HCT116 (cell line): ENCODE results near the gene TRERF1.

Experiments
- EZH2 ChIP-seq: fragments of 200-600 bp; sonication (generic); IDR thresholded peaks from 2 replicates; pipeline ENCODE4 v1.6.1; 2017; ENCODE audit warnings: antibody characterized with exemption, mixed run types
- JUND ChIP-seq: IDR thresholded peaks from 2 replicates; pipeline ENCODE4 v1.6.1; 2012
- TF ChIP-seq, protein P1 (sequence below), 3 experiments: fragments of 200-600 bp in 1 of 3; sonication (generic) in 1 of 3; IDR thresholded peaks in 2 of 3; conservative IDR thresholded peaks in 1 of 3; 2 replicates each; pipeline ENCODE4 v1.5.1; 2012 to 2017; ENCODE audit warnings: low read depth in 2 of 3, low read length in 2 of 3, antibody characterized with exemption in 1 of 3, borderline replicate concordance in 1 of 3, control low read depth in 1 of 3, mild to moderate bottlenecking in 1 of 3, mixed read lengths in 1 of 3, mixed run types in 1 of 3, moderate library complexity in 1 of 3; ENCODE audit not compliant: insufficient read depth in 1 of 3

DNA sequence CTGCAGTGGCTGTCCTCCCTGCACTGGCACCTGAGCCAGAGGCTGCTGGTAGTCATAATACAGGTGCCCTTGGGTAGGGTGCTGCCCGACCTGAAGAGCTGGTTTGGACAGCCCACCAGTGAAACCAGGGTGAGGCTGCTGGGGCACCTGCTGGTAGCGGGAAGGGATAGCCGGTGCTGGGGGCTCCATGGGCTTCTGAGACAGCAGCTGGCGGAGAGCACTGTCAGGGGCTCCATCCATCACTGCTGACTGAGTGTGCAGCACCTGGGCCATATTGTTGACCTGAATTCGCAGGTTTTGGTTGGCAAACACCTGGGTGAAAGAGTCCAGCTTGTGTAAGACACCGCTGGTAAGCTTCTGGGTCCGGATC is 182.9 kb downstream of the TRERF1 start:
- TF ChIP-seq EZH2 (no peak), JUND (no peak)
- TF ChIP-seq, protein P1, sequence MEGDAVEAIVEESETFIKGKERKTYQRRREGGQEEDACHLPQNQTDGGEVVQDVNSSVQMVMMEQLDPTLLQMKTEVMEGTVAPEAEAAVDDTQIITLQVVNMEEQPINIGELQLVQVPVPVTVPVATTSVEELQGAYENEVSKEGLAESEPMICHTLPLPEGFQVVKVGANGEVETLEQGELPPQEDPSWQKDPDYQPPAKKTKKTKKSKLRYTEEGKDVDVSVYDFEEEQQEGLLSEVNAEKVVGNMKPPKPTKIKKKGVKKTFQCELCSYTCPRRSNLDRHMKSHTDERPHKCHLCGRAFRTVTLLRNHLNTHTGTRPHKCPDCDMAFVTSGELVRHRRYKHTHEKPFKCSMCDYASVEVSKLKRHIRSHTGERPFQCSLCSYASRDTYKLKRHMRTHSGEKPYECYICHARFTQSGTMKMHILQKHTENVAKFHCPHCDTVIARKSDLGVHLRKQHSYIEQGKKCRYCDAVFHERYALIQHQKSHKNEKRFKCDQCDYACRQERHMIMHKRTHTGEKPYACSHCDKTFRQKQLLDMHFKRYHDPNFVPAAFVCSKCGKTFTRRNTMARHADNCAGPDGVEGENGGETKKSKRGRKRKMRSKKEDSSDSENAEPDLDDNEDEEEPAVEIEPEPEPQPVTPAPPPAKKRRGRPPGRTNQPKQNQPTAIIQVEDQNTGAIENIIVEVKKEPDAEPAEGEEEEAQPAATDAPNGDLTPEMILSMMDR (IDR thresholded peaks at IDR 0.05 in 2 of 3, conservative IDR thresholded peaks at IDR 0.05 in 1 of 3; ENCODE audit: borderline replicate concordance in 1 of 3, insufficient read depth in 1 of 3, low read depth in 2 of 3, low read length in 2 of 3) = no peak
